GM15510 (cell line): ENCODE data around the gene TLE1.

Experiments
- POLR2A ChIP-seq: IDR thresholded peaks from 3 replicates; pipeline ENCODE4 v1.6.1; 2011; ENCODE audit warnings: borderline replicate concordance; ENCODE audit not compliant: insufficient read length; ENCODE audit errors: extremely low read depth

The TLE1 gene

DNA sequence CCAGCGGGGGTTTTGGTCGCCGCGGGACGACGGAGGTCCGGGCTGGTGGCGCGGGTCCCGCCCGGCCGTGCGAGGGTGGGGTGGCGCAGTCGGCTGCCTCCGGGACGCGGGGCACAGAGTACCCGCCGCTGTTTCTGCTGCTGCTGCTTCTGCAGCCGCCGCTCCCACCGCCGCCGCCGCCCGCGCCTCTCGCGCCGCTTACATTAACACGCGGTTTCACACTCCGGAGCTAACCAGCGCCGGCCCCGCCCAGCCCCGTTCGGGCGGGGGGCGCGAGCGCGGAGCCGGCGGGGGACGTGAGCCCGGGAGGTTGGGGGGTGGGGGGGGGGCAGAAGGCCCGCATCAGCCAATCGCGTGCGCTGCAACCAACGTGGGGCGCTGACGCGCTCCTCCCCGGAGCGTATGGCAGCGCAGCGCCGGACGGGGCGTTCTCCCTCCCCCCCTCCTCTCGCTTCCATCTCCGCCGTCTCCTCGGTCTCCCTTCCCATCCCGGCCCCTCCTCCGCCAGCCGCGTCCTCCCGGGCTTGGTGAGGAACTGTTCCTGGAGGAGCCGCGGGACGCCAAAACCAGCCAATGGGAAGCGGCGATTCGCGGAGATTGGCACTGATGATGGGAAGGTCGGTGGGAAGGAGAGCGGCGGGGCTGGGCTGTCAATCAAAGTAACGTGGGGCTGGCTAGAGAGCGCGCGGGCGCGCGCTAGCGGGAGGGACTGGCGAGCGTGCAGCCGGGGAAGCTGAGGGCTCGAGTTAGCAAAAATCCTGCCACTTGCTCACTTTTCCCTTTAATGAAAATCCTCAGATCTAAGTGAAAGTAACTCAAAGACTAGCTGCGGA, at the start of gene TLE1:
TLE1 (minus strand) TSS at position 205 of the 833 bp plus-strand sequence. CDS start 1,307 bp downstream, outside the sequence.
- no peak for TF ChIP-seq POLR2A

DNA sequence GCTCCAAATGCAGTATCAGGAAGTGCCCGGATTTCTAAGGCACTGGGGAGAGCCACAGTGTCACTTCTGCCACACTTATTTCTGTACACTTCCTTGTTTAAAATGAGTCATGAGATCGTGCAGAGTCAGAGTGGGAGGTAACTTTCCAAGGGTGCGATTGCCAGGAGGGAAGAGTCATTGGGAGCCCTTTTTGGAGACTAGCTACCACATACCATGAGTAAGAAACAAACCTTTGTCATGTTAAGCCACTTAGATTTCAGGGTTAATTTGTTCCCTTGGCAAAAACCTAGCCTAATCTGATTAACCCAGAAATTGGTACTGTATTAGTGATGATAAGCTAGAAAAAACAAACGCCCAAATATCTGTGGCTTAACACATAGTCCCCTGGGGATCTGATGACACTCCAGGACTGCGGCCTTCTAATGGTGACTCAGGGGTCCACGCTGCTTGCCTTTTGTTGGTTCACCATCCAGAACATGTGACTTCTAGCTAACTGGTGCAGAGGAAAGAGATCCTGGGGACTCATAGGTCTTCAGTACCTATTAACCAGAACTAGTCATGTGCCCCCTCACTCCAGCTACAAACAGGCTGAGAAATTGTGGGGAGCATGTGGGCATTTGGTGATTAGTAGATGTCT, 48.6 kb upstream of the TLE1 start:
- no peak for TF ChIP-seq POLR2A

DNA sequence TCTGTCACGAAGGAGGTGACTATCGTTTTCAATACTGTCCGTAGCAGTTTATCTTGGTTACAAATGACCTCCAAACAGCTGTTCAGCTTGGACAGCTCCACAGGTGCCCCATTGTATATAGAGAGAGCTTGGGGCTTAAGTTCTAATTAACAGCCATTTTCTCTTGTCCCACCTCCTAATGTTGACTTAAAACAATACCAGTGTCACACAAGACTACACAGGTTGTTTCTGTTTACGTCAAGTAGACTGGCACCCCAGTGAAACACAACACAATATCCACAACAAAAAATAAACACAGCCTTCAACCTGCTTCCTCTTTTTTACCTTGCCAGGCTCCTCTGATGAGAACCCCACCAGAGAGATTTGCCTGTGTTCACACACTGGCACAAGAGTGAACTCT, 39.8 kb upstream of the TLE1 start:
- no peak for TF ChIP-seq POLR2A

DNA sequence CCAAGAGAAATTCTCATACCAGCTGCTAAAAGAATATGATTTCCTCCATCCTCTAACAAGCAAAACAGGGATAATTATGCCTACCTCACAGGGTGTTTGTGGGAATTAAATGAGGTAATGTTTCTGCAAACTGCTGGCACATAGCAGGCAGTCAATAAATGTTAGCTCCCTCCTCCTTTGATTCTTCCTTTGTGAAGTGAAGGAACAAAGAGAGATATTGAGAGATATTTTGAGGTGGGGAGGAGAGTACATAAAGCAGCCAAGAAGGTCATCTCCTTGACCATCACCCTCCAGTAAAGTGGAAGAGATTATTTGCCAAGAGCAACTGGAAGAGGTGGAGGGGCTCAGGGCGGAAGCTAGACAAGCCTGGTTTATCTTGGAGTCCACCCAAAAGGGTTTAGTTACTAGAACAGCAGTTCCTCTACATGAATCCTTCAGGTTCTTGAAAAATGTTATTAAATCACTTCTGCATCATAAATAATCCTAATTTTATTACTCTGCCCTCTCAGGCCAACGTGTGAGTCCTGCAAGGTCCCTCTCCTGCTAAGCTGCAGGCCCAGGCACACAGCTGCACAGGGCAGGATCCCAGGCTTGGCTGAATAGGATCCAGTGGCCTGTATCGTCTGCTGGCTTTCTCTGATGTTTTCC, 35.0 kb upstream of the TLE1 start:
- TF ChIP-seq POLR2A = no peak

DNA sequence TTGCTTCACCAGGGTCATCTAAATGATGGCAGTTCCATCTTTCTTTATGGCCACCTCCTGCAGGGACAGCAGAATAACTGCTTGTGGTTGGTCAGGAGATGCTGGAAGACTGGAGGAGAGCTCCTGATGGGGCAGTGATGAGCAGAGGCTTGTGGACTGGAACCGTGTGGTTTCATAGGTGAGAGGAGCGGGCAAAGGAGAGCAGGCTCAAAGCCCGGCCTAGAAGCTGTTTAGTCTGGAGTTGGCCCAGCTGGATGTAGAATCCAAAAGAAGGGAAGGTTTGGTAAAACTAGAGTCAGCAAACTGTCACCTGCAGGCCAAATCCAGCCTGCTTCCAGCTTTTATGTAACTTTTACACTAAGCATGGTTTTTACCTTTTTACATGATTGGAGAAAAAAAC, 32.9 kb upstream of the TLE1 start:
- TF ChIP-seq POLR2A = no peak

- no peak for TF ChIP-seq POLR2A
Observed at GRCh38 chr9:81720450-81721086, 31.2 kb upstream of the TLE1 start.

DNA sequence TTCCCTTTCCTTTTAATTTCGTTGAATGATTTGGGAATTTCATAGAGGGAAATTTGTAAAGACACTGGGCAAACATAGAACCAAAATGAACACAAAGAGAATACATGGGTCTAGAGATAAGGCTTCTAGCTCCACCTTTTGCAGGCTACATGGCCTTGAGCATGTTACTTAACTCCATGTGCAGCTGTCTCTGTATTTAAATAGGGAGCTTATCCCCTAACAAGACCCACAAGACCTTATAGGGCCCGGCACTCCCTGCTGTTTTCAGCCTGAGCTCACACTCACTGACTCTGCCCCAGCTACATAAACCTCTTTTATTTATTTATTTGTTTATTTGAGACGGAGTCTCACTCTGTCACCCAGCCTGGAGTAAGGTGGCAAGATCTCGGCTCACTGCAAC, 30.6 kb upstream of the TLE1 start:
- no peak for TF ChIP-seq POLR2A

DNA sequence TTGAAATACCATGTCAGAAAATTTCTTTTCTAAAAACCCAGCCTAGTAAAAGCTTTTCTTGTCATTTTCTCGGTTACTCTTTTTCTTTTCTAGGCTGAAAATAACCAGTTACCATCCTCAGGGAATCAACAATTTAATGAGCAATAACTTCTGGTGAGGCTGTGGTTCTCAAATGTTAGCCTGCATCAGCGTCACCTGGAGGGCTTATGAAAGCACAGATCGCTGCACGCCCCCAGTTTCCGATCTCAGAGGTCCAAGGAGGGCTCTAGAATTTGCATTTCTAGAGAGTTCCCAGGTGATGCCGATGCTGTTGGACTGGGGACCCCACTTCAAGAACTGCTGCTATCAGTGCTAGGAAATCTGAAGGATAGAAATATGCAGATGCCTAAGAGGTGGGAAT, 28.9 kb upstream of the TLE1 start:
- no peak for TF ChIP-seq POLR2A

GRCh38 chr9:81717747-81718077, 28.4 kb upstream of the TLE1 start:
- no peak for TF ChIP-seq POLR2A

- no peak for TF ChIP-seq POLR2A
Observed at GRCh38 chr9:81717061-81717746, 27.9 kb upstream of the TLE1 start.

DNA sequence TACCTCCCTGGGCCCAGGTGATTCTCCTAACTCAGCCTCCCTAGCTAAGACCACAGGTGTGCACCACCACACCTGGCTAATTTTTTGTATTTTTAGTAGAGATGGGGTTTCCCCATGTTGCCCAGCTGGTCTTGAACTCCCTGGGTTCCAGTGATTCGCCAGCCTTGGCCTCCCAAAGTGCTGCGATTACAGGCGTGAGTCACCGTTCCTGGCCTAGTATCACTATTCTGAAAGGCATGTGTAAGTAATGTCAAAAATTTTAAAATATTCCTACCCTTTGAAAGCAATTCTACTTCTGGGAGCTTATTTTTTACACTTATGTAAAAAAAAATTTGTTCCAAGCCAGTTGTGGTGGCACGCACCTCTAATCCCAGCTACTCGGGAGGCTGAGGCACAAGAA, 27.1 kb upstream of the TLE1 start:
- no peak for TF ChIP-seq POLR2A

- TF ChIP-seq POLR2A = no peak
Observed at GRCh38 chr9:81705578-81705977, 16.2 kb upstream of the TLE1 start.

- no peak for TF ChIP-seq POLR2A
Observed at GRCh38 chr9:81694541-81694940, 5.2 kb upstream of the TLE1 start.

- TF ChIP-seq POLR2A = no peak
Observed at GRCh38 chr9:81693671-81694378, 4.5 kb upstream of the TLE1 start.
